Activated naive CD4-positive, alpha-beta T cell treated with anti-CD3 and anti-CD28 coated beads, Interleukin-2, amount 10 ng/mL, durations not matched to agents 7 days and 5 days (primary cell): ENCODE results near the gene PTCD2.

ENCODE experiments used
- CTCF ChIA-PET: fragments of 350-600 bp; sonication (Branson Sonifier 250); formaldehyde crosslinking; loops from one replicate; lab custom pipeline; 2021; ENCODE audit warnings: antibody characterized with exemption; lab: Charles Lee
- DNase-seq: peaks from one replicate; pipeline ENCODE4 v3.0.0-alpha.2; 2020
- H3K27ac Mint-ChIP-seq: one replicate; pipeline ENCODE4 v1.8.0; 2021; ENCODE audit warnings: mild to moderate bottlenecking, moderate library complexity, mixed read lengths
- H3K27me3 Mint-ChIP-seq: one replicate; pipeline ENCODE4 v1.8.0; 2021; ENCODE audit warnings: mild to moderate bottlenecking, mixed read lengths
- H3K36me3 Mint-ChIP-seq: one replicate; pipeline ENCODE4 v1.8.0; 2021; ENCODE audit warnings: mixed read lengths
- H3K4me1 Mint-ChIP-seq: one replicate; pipeline ENCODE4 v1.8.0; 2021; ENCODE audit warnings: mixed read lengths
- H3K4me3 Mint-ChIP-seq: one replicate; pipeline ENCODE4 v1.8.0; 2021; ENCODE audit warnings: mild to moderate bottlenecking, moderate library complexity, mixed read lengths
- H3K9me3 Mint-ChIP-seq: one replicate; pipeline ENCODE4 v1.8.0; 2021; ENCODE audit warnings: mixed read lengths

The PTCD2 gene

GRCh38 chr5:72412283-72413055, 92.3 kb downstream of the PTCD2 start:
- H3K4me3 Mint-ChIP-seq, result no peak overlapping the region
- H3K9me3 Mint-ChIP-seq, result no peaks in the 10 kb centered on the region
- no peaks in the 10 kb centered on the region for H3K4me1 Mint-ChIP-seq
- DNase-seq, result no peak
- H3K27ac Mint-ChIP-seq, result no peak overlapping the region
- H3K27me3 Mint-ChIP-seq, result peaks cover 3% of the 10 kb centered on the region
- CTCF ChIA-PET, result no interaction called here
- no peaks in the 10 kb centered on the region for H3K36me3 Mint-ChIP-seq

DNA sequence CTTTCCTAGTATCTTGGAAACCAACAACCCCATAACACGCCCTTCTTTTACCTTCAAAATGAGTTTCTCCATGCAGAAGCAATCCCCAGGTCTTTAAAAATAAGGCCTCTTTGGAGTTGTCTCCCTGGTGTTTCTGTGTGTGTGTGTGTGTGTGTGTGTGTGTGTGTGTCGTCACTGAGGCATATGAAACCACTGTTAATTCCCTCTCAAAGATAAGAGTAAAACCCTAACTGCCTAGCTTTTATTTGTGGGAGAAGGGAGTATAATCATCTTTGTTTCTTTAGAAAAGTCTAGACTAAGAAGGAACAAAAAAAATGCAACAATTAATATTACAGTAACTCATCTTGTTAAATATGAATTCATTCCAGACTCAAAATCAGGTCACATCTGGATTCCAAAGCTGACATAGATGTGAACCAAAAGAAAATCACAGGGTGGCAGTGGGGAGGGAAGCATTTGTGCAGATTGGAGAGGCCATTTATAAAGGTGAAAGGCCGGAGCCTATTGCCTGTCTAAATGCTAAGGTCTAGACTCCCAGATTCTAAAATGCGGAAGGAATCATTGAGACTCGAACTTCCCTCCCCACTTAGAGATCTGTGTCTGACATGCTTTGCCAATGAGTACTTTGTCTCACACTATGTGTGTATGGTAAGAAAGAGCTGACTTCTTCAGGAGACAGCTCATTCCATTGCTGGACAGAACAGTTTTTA, 95.6 kb downstream of the PTCD2 start:
- CTCF ChIA-PET, result interaction anchor here (0.6 kb wide), 1 partner anchor 551 kb away, joined by 3 read pairs; no protein-coding TSS in a partner anchor
- H3K36me3 Mint-ChIP-seq, result no peaks in the 10 kb centered on the region
- H3K9me3 Mint-ChIP-seq, result peaks cover 2% of the 10 kb centered on the region
- no peaks in the 10 kb centered on the region for H3K27me3 Mint-ChIP-seq
- no peak overlapping the region for H3K4me3 Mint-ChIP-seq
- H3K27ac Mint-ChIP-seq, result no peak overlapping the region
- DNase-seq, result no peak
- H3K4me1 Mint-ChIP-seq, result no peaks in the 10 kb centered on the region

GRCh38 chr5:72417333-72418062, 97.3 kb downstream of the PTCD2 start:
- Mint-ChIP-seq H3K4me1 (no peaks in the 10 kb centered on the region), H3K27ac (no peak overlapping the region), H3K36me3 (no peaks in the 10 kb centered on the region), H3K27me3 (no peaks in the 10 kb centered on the region), H3K4me3 (no peak overlapping the region), H3K9me3 (peaks cover 2% of the 10 kb centered on the region)
- DNase-seq, result no peak
- CTCF ChIA-PET, result no interaction called here
